T-helper 1 cell treated with Interleukin-12 subunit alpha and Interleukin-12 subunit beta and Interleukin-4 antibody, amounts not matched to agents 30 ng/mL and 1 ng/mL, for 36 hours (primary cell): ENCODE results near the gene GNPDA2. TPM values are rescaled to one million over a fixed set of nuclear protein-coding genes. Genes with fewer than 3 reads are reported as not detected.
"Not testable (repeated sequence)": the region's sequence is repeated elsewhere in the genome, so short reads cannot be mapped to it uniquely, and the experiment has no call there.

ENCODE experiments used
- intact Hi-C: fragments of 100-400 bp; cut with micrococcal nuclease; formaldehyde crosslinking; loops from one replicate; pipeline ENCODE4 v1.15.1; 2024
- total RNA-seq: library from RNA; stranded (reverse); gene quantifications from 2 replicates; pipeline ENCODE4 v1.2.3, GENCODE V29; 2022

GNPDA2 gene
- total RNA-seq: 15.2 TPM in 2 replicates

DNA sequence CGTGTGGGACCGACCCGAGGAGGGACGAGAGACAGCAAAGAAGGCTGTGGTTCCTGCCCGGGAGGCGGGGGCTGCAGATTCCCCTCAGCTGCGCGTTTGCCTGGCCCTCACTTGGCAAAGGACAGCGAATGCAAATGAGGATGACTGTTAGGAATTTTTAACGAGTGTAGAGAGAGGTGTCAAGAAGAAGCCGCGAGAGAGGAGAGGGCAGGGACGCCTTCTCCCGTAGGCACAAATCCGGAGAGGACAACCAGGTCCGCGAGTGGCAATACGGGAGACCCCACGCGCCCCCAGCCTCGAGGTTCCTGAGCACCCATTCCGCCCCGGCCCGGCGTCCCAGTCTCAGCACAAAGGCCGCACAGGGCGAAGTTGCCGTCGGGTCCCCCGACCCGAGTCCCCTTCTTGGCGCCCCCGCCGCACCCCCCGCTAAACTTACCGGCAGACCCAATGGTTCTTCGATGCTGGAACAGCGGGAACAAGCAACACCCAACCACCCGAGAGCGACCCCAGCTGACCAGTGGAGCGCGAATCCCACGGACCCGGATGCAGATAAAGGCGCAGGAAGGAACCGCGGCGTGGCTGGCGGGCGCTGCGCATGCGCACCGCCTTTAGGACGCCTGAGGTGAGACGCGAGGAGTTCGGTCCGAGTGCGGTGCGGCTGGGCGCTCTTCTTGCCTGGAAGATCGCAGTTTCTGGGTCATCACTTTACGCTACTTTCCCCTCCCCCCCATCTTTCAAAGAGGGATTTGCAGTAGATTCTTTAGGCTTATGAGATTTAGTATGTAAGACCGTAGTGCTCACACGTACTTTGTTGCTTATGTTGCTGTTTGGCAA is at the start of gene GNPDA2:
TSS of gene GNPDA2 (minus strand) at position 519 of the 834 bp plus-strand sequence. CDS start 4,349 bp downstream, outside the sequence.
- intact Hi-C loops: loop anchor here (1.0 kb wide), 1 partner anchor 48 kb away; the partner anchor contains the start of gene GUF1

DNA sequence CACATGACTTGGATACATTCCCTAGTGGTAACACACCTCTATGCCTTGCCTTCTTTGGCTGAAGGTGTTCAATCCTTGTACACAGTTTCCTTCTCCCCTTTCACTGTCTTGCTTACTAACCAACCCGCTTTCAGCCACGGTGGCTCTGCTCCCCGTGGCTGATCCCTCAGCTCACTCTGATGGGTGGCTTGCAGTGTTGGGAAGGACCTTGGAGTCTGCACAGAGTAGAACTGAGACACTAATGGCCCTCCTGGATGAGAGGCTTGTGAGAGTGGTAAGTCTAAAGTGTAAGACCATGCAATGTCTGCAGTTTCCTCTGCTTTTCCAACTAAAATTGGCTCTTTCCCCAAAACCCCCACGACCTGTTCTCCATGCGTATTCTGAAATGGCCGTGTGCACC is 46.0 kb upstream of the GNPDA2 start:
- intact Hi-C loops: no loop called here

GRCh38 chr4:44771789-44772188 is 45.4 kb upstream of the GNPDA2 start:
- intact Hi-C loops: no loop called here

GRCh38 chr4:44766453-44766852 is 40.1 kb upstream of the GNPDA2 start:
- intact Hi-C loops: no loop called here

DNA sequence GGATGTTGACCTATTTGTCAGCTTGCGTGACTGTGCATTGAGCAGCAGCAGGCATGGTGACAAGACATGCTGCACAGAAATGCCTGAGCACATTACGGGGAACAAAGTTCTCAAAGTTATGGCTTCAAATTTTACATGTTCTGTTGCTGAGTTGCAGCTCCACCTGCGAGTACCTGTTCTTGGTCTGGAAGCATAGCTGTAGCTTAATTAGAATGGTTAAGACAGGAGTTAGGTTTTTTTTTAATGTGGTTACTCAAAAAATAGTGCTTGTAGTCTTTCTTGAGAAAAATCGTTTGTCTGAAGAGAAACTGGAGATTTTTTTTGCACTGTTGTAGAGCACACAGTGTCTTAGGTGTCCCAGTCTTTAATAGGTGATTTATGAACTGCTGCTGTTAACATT is 38.8 kb upstream of the GNPDA2 start:
- intact Hi-C loops: no loop called here

- intact Hi-C loops: loop anchor here (5.0 kb wide), 1 partner anchor 1886 kb away; no protein-coding TSS in a partner anchor
These were observed 35.0 kb upstream of the GNPDA2 start for GRCh38 chr4:44761306-44761705.

- intact Hi-C loops: loop anchor here (5.0 kb wide), 1 partner anchor 1887 kb away; no protein-coding TSS in a partner anchor
These were observed 34.0 kb upstream of the GNPDA2 start for GRCh38 chr4:44760142-44760898.

- intact Hi-C loops: no loop called here
These were observed 30.2 kb upstream of the GNPDA2 start for GRCh38 chr4:44756559-44756958.

- intact Hi-C loops: no loop called here
These were observed 13.8 kb upstream of the GNPDA2 start for GRCh38 chr4:44740201-44740600.

DNA sequence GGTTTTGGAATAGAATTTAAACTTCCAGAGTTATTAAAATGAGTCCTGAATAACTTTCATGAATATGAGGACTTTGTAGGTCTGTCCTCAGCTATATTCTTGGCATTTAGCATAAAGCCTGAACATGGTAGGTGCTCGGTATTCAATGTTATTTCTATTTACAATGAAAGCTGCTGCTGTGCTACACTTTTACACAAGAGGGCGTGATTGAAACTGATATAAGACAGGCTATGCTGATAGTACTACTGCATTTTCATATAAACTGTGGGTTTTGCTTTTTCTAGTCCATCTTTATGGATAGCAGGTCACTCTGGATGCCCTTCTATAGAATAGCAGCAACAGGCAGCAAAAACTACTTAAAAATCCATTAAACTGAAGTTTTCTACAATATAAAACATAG is 12.3 kb upstream of the GNPDA2 start:
- intact Hi-C loops: no loop called here

DNA sequence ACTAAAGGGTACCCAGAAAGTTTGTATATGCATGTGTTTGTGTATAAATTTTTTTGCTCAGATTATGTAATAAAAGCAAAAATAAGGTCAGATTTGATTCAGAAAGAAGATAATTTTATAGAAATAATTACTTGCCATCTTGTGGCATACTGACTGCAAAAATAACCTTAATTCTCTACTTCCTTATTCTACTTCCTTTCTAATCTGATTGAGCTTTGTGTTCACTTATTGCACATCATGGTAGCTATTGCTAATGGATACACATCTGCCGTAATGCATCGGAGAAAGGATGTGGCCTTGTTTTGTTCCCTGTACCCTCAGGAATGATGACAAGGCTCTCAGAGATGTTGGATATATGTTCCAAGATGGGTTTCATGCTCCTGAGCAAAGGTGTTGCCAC is 10.5 kb upstream of the GNPDA2 start:
- intact Hi-C loops: no loop called here

GRCh38 chr4:44728694-44729093 is 2.3 kb upstream of the GNPDA2 start:
- intact Hi-C loops: not testable (repeated sequence)

- intact Hi-C loops: no loop called here
These were observed 1.1 kb upstream of the GNPDA2 start for GRCh38 chr4:44727471-44727870.

DNA sequence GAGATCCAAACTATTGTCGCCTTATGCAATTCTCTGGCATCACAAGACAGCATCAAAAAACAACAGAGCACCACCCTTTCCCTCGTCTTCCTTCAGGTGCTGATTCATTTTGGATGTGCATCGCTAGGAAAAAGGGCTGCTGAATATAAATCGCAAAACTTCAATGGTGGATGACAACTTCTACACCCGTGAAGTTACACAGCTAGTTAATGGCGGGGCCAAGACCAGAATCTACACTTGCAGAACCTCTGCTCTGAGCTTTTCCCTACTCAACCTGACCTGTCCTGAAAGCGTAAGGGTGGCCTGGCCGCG is 674 bp downstream of the GNPDA2 start:
- intact Hi-C loops: loop anchor here (1.0 to 2.0 kb wide), 2 partner anchors 25 to 47 kb away; partner anchors contain the start of gene GUF1

- intact Hi-C loops: loop anchor here (2.0 kb wide), 1 partner anchor 24 kb away; no protein-coding TSS in a partner anchor
These were observed 1.2 kb downstream of the GNPDA2 start for GRCh38 chr4:44725166-44725565.

- intact Hi-C loops: no loop called here
These were observed 4.4 kb downstream of the GNPDA2 start for GRCh38 chr4:44722001-44722400.

DNA sequence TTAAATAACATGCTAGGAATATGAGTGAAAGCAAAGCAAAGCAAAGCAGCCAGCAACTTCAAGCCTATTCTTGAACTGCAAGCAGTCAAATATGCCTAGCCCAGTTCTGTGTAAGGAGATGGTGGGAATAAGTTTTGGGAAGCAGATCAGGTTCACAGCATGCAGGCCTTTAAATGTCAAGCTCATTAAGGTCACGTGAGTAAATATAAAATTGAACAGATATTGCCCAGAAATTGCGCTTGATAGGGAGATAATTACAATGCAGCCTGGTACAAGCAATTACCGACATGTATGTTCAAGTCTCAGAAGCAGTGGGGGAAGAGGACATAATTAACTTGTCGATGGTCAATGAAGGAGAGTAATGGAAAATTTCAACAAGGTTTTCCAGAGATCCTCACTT is 6.0 kb downstream of the GNPDA2 start:
- intact Hi-C loops: no loop called here

- intact Hi-C loops: no loop called here
These were observed 9.8 kb downstream of the GNPDA2 start for GRCh38 chr4:44716597-44716996.

DNA sequence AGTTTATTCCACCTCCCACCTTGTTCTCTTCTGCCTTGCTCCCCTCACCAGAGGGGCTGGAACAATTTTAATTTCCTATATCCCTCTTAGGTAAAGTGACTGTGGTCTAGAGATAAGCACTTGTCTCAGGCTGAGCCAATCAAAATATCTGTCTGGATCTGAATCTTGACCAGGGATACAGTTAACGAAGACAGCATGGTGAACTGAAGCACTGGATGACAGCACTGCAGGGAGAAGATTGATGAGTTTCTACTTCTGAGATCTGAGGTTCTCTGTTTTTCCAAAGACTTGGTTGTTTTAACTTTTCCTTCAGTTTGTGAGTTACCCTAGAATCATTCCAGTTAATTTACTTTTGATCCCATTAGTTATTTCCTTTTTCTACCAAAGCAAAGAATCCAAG is 13.2 kb downstream of the GNPDA2 start:
- intact Hi-C loops: no loop called here

DNA sequence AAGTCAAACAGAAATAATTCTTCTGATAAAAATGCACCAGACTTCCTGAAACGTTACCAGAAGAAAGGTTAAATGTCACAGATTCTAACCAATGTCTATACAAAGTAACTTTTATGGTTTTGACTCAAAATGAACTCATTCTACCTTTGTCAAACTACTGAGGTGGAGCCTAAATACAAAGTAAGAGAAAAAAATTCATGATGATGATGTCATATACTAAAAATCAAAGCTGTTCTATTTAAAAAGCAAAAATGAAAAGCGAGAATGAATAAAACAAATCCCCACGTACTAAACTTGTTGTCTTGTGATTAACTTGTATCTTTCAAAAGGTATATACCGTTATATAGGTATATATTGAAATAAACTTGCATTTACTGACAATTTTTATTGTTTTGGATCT is 21.7 kb downstream of the GNPDA2 start:
- intact Hi-C loops: no loop called here

GRCh38 chr4:44701037-44701436 is 25.3 kb downstream of the GNPDA2 start:
- intact Hi-C loops: loop anchor here (2.0 kb wide), 1 partner anchor 24 kb away; no protein-coding TSS in a partner anchor

GRCh38 chr4:44700427-44700826 is 25.9 kb downstream of the GNPDA2 start:
- intact Hi-C loops: loop anchor here (2.0 kb wide), 1 partner anchor 24 kb away; no protein-coding TSS in a partner anchor
